HepG2 (cell line): ENCODE results near the gene FBLN7.
A peak's percentile ranks its signal among the peaks of the same experiment; 100 is the strongest.

ENCODE experiments used
- KLF12 ChIP-seq: sonication (generic); formaldehyde crosslinking; IDR thresholded peaks from 2 replicates; pipeline ENCODE4 v1.4.0; 2020; ENCODE audit warnings: missing genetic modification reagents, borderline replicate concordance
- SMARCE1 ChIP-seq: fragments of 450-650 bp; IDR thresholded peaks from 2 replicates; pipeline ENCODE4 v1.6.1; 2017; ENCODE audit warnings: borderline replicate concordance
- SP1 ChIP-seq, 2 experiments: fragments of 450-650 bp in 1 of 2; sonication (generic) in 1 of 2; formaldehyde crosslinking in 1 of 2; IDR thresholded peaks; 2 replicates each; pipeline versions ENCODE4 v1.4.0 to v1.6.1; 2016 to 2020; ENCODE audit warnings: missing genetic modification reagents in 1 of 2
- TOE1 ChIP-seq: sonication (generic); formaldehyde crosslinking; IDR thresholded peaks from 2 replicates; pipeline ENCODE4 v1.4.0; 2020; ENCODE audit warnings: mild to moderate bottlenecking, missing genetic modification reagents
- ZNF563 ChIP-seq: sonication (generic); formaldehyde crosslinking; IDR thresholded peaks from 2 replicates; pipeline ENCODE4 v1.8.0; 2022; ENCODE audit warnings: mild to moderate bottlenecking, moderate library complexity, missing genetic modification reagents
- TF ChIP-seq, protein P1 (sequence below): IDR thresholded peaks from 2 replicates; pipeline ENCODE4 v1.6.1; 2016
- TF ChIP-seq, protein P2 (sequence below): sonication (generic); formaldehyde crosslinking; IDR thresholded peaks from 2 replicates; pipeline ENCODE4 v1.4.0; 2020; ENCODE audit warnings: mild to moderate bottlenecking, missing genetic modification reagents

DNA sequence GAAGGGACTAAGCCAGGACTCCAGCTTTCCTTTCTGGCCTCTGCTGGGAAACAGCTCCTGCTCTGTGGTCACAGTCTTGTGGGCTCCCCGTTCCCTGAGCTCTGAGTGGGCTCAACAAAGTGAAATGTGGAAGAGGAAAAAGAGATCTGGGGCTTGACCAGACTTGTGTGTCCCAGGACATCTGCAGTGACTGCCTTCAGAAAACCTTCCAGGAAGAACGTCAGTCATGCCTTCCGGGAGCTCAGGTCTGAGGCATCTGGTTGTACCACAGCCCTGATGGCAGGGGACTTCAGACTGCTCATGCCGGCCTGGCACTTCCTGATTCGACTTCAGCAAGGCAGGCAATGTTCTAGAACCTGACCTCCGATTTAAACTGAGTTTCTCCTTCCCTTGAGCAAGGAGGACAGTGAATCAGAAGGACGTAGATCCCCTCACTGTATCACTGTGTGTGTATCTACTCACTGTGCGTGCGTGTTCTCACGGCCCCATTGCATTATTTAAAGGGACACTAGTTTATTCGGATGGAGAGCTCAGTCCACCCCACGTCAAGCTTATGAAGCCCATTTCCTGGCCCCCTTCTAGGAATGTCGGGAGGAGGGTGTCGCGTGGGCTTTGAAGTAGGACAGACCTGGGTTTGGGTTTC is 548 bp upstream of the FBLN7 start:
- TF ChIP-seq, protein P1, sequence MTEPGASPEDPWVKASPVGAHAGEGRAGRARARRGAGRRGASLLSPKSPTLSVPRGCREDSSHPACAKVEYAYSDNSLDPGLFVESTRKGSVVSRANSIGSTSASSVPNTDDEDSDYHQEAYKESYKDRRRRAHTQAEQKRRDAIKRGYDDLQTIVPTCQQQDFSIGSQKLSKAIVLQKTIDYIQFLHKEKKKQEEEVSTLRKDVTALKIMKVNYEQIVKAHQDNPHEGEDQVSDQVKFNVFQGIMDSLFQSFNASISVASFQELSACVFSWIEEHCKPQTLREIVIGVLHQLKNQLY (CRISPR knock-in tag) = no peak
- no peak for TF ChIP-seq KLF12 (CRISPR knock-in tag)
- TF ChIP-seq TOE1 (CRISPR knock-in tag) = no peak
- no peak for TF ChIP-seq SMARCE1
- TF ChIP-seq SP1 (IDR thresholded peaks at IDR 0.05) = no peak
- no peak for TF ChIP-seq SP1 (CRISPR knock-in tag; IDR thresholded peaks at IDR 0.05)
- no peak for TF ChIP-seq ZNF563 (CRISPR knock-in tag)
- TF ChIP-seq, protein P2, sequence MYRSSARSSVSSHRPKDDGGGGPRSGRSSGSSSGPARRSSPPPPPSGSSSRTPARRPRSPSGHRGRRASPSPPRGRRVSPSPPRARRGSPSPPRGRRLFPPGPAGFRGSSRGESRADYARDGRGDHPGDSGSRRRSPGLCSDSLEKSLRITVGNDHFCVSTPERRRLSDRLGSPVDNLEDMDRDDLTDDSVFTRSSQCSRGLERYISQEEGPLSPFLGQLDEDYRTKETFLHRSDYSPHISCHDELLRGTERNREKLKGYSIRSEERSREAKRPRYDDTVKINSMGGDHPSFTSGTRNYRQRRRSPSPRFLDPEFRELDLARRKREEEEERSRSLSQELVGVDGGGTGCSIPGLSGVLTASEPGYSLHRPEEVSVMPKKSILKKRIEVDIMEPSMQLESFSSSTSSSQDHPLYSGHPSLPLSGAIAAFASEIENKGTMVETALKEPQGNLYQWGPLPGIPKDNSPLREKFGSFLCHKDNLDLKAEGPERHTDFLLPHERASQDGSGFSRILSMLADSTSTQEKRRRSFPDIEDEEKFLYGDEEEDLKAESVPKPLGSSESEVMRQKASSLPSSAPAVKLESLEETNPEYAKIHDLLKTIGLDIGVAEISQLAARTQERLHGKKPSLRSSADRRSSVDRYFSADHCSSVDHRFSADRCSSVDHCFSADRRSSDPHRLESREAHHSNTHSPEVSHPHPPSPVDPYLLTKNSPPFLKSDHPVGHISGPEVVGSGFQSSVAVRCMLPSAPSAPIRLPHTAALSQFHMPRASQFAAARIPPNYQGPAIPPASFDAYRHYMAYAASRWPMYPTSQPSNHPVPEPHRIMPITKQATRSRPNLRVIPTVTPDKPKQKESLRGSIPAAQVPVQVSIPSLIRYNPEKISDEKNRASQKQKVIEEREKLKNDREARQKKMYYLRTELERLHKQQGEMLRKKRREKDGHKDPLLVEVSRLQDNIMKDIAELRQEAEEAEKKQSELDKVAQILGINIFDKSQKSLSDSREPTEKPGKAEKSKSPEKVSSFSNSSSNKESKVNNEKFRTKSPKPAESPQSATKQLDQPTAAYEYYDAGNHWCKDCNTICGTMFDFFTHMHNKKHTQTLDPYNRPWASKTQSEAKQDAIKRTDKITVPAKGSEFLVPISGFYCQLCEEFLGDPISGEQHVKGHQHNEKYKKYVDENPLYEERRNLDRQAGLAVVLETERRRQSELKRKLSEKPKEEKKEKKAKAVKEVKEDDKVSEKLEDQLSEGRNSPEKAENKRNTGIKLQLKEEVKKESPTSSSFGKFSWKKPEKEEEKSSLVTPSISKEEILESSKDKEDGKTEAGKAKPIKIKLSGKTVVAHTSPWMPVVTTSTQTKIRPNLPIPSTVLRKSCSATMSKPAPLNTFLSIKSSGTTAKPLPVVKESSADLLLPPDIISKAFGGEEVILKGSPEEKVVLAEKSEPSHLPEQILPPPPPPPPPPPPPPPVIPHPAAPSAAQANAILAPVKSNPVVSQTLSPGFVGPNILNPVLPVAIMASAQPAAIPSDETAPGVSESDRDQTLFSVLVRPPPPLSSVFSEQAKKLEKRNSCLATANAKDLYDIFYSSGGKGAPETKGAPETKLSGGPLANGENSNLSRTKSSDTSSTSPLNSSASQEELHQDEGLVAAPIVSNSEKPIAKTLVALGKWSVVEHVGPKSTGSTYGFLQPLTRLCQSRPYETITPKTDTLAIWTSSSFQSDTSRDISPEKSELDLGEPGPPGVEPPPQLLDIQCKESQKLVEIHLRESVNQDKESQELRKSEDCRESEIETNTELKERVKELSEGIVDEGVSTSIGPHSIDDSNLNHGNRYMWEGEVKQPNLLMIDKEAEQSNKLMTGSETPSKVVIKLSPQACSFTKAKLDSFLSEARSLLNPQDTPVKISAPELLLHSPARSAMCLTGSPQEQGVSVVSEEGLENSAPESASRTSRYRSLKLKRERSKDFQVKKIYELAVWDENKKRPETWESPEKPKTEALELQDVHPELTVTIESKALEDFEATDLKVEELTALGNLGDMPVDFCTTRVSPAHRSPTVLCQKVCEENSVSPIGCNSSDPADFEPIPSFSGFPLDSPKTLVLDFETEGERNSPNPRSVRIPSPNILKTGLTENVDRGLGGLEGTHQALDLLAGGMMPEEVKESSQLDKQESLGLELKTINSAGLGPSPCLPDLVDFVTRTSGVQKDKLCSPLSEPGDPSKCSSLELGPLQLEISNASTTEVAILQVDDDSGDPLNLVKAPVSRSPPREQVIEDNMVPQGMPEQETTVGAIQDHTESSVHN = 0 out of 2 replicates have a peak, but pooled peaks have one; percentile 42
